ENCODE results near the gene S100P.
"Not testable (repeated sequence)": the region's sequence is repeated elsewhere in the genome, so short reads cannot be mapped to it uniquely, and the experiment has no call there.

Gene S100P

GRCh38 chr4:6672541-6673190 is 21.0 kb upstream of the S100P start:
- DNase-seq (ENCODE audit: low read depth in 1 of 2, low spot score in 1 of 2), result not testable (repeated sequence)

GRCh38 chr4:6673191-6673659 is 20.5 kb upstream of the S100P start:
- DNase-seq (ENCODE audit: low read depth in 1 of 2, low spot score in 1 of 2), result not testable (repeated sequence)

GRCh38 chr4:6673660-6674499 is 19.8 kb upstream of the S100P start:
- peak; percentile 88 to 91 for DNase-seq (ENCODE audit: low read depth in 1 of 2, low spot score in 1 of 2)

GRCh38 chr4:6674500-6675149 is 19.1 kb upstream of the S100P start:
- peak; percentile 35 to 44 for DNase-seq (ENCODE audit: low read depth in 1 of 2, low spot score in 1 of 2)

- DNase-seq (ENCODE audit: low read depth in 1 of 2, low spot score in 1 of 2), result no peak
Observed at GRCh38 chr4:6676722-6677558, 16.7 kb upstream of the S100P start.

- no peak for DNase-seq (ENCODE audit: low read depth in 1 of 2, low spot score in 1 of 2)
Observed at GRCh38 chr4:6680372-6681034, 13.2 kb upstream of the S100P start.

GRCh38 chr4:6681191-6681590 is 12.5 kb upstream of the S100P start:
- DNase-seq (ENCODE audit: low read depth in 1 of 2, low spot score in 1 of 2), result no peak

- DNase-seq (ENCODE audit: low read depth in 1 of 2, low spot score in 1 of 2), result no peak
Observed at GRCh38 chr4:6682862-6683590, 10.7 kb upstream of the S100P start.

GRCh38 chr4:6684656-6685055 is 9.0 kb upstream of the S100P start:
- DNase-seq (ENCODE audit: low read depth in 1 of 2, low spot score in 1 of 2), result no peak

GRCh38 chr4:6686104-6686787 is 7.4 kb upstream of the S100P start:
- DNase-seq (ENCODE audit: low read depth in 1 of 2, low spot score in 1 of 2), result no peak

GRCh38 chr4:6687947-6688878 is 5.5 kb upstream of the S100P start:
- DNase-seq (ENCODE audit: low read depth in 1 of 2, low spot score in 1 of 2), result no peak

- DNase-seq (ENCODE audit: low read depth in 1 of 2, low spot score in 1 of 2), result peak; percentile 48 to 49
Observed at GRCh38 chr4:6688879-6689505, 4.7 kb upstream of the S100P start.

- DNase-seq (ENCODE audit: low read depth in 1 of 2, low spot score in 1 of 2), result no peak
Observed at GRCh38 chr4:6689506-6689960, 4.1 kb upstream of the S100P start.

GRCh38 chr4:6692379-6692778 is 1.3 kb upstream of the S100P start:
- no peak for DNase-seq (ENCODE audit: low read depth in 1 of 2, low spot score in 1 of 2)

- no peak for DNase-seq (ENCODE audit: low read depth in 1 of 2, low spot score in 1 of 2)
Observed at GRCh38 chr4:6692806-6693205, 872 bp upstream of the S100P start.

- no peak for DNase-seq (ENCODE audit: low read depth in 1 of 2, low spot score in 1 of 2)
Observed at GRCh38 chr4:6694177-6694901, 661 bp downstream of the S100P start.

Measured in stimulated activated CD4-positive, alpha-beta T cell treated with anti-CD3 and anti-CD28 coated beads, Interleukin-15, amount 100 ng/mL, for 1 hour (primary cell).